Measurements from ENCODE around the gene MINDY3.

- TF ChIP-seq, protein P1, sequence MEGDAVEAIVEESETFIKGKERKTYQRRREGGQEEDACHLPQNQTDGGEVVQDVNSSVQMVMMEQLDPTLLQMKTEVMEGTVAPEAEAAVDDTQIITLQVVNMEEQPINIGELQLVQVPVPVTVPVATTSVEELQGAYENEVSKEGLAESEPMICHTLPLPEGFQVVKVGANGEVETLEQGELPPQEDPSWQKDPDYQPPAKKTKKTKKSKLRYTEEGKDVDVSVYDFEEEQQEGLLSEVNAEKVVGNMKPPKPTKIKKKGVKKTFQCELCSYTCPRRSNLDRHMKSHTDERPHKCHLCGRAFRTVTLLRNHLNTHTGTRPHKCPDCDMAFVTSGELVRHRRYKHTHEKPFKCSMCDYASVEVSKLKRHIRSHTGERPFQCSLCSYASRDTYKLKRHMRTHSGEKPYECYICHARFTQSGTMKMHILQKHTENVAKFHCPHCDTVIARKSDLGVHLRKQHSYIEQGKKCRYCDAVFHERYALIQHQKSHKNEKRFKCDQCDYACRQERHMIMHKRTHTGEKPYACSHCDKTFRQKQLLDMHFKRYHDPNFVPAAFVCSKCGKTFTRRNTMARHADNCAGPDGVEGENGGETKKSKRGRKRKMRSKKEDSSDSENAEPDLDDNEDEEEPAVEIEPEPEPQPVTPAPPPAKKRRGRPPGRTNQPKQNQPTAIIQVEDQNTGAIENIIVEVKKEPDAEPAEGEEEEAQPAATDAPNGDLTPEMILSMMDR (IDR thresholded peaks at IDR 0.05): no peak
- TF ChIP-seq EZH2 (IDR thresholded peaks at IDR 0.05; ENCODE audit: borderline replicate concordance, insufficient read depth, low read depth, low read length, poor library complexity, severe bottlenecking): no peak
These were observed 118.7 kb downstream of the MINDY3 start for GRCh38 chr10:15741581-15741980.
